GM12878 (cell line): Measurements from ENCODE around the gene SPN. TPM values are rescaled to one million over a fixed set of nuclear protein-coding genes. Genes with fewer than 3 reads are reported as not detected.

Experiments used
- BACH1 ChIP-seq: fragments of 450-650 bp; IDR thresholded peaks from 2 replicates; pipeline ENCODE4 v1.6.1; 2017; ENCODE audit warnings: mild to moderate bottlenecking, borderline replicate concordance
- DPF2 ChIP-seq: fragments of 450-650 bp; IDR thresholded peaks from 2 replicates; pipeline ENCODE4 v1.6.1; 2017; ENCODE audit warnings: mild to moderate bottlenecking
- EED ChIP-seq: sonication (generic); IDR thresholded peaks from 2 replicates; pipeline ENCODE4 v1.6.1; 2016; ENCODE audit warnings: antibody characterized with exemption, low read depth
- GATAD2B ChIP-seq: fragments of 450-650 bp; conservative IDR thresholded peaks from 2 replicates; pipeline ENCODE4 v1.6.1; 2017; ENCODE audit warnings: low read depth, mild to moderate bottlenecking, moderate library complexity
- IKZF1 ChIP-seq: fragments of 450-650 bp; conservative IDR thresholded peaks from 2 replicates; pipeline ENCODE4 v1.6.1; 2017; ENCODE audit warnings: antibody characterized with exemption, mild to moderate bottlenecking
- IKZF2 ChIP-seq, 2 experiments: fragments of 450-650 bp; IDR thresholded peaks; 2 replicates each; pipeline ENCODE4 v1.6.1; 2017; ENCODE audit warnings: mild to moderate bottlenecking in 2 of 2, moderate library complexity in 2 of 2
- KDM1A ChIP-seq: fragments of 200-600 bp; sonication (generic); IDR thresholded peaks from 2 replicates; pipeline ENCODE4 v1.6.1; 2016; ENCODE audit warnings: borderline replicate concordance
- KLF5 ChIP-seq: fragments of 450-650 bp; IDR thresholded peaks from 2 replicates; pipeline ENCODE4 v1.6.1; 2014; ENCODE audit warnings: mild to moderate bottlenecking; ENCODE audit not compliant: partially characterized antibody
- POU2F2 ChIP-seq: IDR thresholded peaks from 3 replicates; pipeline ENCODE4 v1.6.1; 2011; ENCODE audit warnings: low read depth, mild to moderate bottlenecking, low read length, borderline replicate concordance
- RAD21 ChIP-seq: IDR thresholded peaks from 2 replicates; pipeline ENCODE4 v1.6.1; 2011; ENCODE audit warnings: mild to moderate bottlenecking, low read depth, low read length, moderate library complexity; ENCODE audit not compliant: insufficient read depth
- TAF1 ChIP-seq: IDR thresholded peaks from 2 replicates; pipeline ENCODE4 v1.6.1; 2011; ENCODE audit warnings: mild to moderate bottlenecking, low read depth, low read length, borderline replicate concordance
- TCF3 ChIP-seq: IDR thresholded peaks from 2 replicates; pipeline ENCODE4 v1.6.1; 2012; ENCODE audit warnings: low read depth, mild to moderate bottlenecking, low read length, borderline replicate concordance; ENCODE audit not compliant: insufficient read depth
- polyA plus RNA-seq, 11 experiments: library from polyadenylated mRNA; depleted of rRNA in 4 of 11; unstranded in 6 of 11; stranded (reverse) in 5 of 11; fragments of >200 nt; fragmentation: Nextera tagmentation in 4 of 11; fragmentation: Illumina TruSeq in 1 of 11; extraction: Ambion mirVana in 4 of 11; extraction: Trizol in 1 of 11; gene quantifications; 1 replicate in 1 of 11; 2 replicates in 10 of 11; pipeline versions ENCODE4 v1.2.1 to v1.2.3, GENCODE V29; 2011 to 2016; ENCODE audit warnings: inconsistent platforms in 2 of 11, missing spikeins in 2 of 11, low read depth in 1 of 11
- total RNA-seq, 4 experiments: library from RNA; depleted of rRNA in 3 of 4; stranded (reverse); fragments of >200 nt in 3 of 4; fragmentation: Illumina TruSeq in 1 of 4; extraction: Trizol in 1 of 4; gene quantifications; 2 replicates each; pipeline versions ENCODE4 v1.2.1 to v1.2.3, GENCODE V29; 2013 to 2021
- TF ChIP-seq, protein P1 (sequence below): fragments of 450-650 bp; IDR thresholded peaks from 2 replicates; pipeline ENCODE4 v1.6.1; 2016; ENCODE audit warnings: mild to moderate bottlenecking, moderate library complexity, borderline replicate concordance
- TF ChIP-seq, protein P2 (sequence below): fragments of 150-350 bp; IDR thresholded peaks from 2 replicates; pipeline ENCODE4 v1.6.1; 2016; ENCODE audit warnings: low read depth, low read length
- TF ChIP-seq, protein P3 (sequence below): fragments of 150-350 bp; IDR thresholded peaks from 2 replicates; pipeline ENCODE4 v1.6.1; 2014; ENCODE audit warnings: mild to moderate bottlenecking, low read depth, low read length
- TF ChIP-seq, protein P4 (sequence below): fragments of 450-650 bp; IDR thresholded peaks from 2 replicates; pipeline ENCODE4 v1.6.1; 2017; ENCODE audit warnings: mild to moderate bottlenecking, moderate library complexity

The SPN gene
- total and polyA plus RNA-seq, 10 of the 15 experiments (the other 5 are each of a cell fraction or from before 2014, with no cell fraction given) = 16.2 to 173 (median 92.7) TPM

DNA sequence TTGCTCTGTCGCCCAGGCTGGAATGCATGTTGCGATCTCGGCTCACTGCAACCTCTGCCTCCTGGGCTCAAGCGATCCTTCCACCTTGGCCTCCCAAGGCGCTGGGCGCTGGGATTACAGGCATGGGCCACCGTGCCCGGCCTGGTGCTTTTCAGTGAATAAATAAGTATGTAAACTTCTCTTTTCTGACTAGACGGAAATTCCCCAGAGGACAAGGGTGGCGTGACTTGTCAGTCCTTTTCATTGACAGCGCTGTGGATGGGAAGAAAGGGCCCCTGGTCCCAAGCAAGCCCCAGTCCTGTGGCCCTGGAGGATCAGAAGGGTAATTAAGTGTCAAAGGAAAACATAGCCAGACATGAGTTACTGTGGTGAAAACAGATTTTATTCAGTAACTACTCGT, 9.6 kb upstream of the SPN start (continued):
- TF ChIP-seq, protein P1, sequence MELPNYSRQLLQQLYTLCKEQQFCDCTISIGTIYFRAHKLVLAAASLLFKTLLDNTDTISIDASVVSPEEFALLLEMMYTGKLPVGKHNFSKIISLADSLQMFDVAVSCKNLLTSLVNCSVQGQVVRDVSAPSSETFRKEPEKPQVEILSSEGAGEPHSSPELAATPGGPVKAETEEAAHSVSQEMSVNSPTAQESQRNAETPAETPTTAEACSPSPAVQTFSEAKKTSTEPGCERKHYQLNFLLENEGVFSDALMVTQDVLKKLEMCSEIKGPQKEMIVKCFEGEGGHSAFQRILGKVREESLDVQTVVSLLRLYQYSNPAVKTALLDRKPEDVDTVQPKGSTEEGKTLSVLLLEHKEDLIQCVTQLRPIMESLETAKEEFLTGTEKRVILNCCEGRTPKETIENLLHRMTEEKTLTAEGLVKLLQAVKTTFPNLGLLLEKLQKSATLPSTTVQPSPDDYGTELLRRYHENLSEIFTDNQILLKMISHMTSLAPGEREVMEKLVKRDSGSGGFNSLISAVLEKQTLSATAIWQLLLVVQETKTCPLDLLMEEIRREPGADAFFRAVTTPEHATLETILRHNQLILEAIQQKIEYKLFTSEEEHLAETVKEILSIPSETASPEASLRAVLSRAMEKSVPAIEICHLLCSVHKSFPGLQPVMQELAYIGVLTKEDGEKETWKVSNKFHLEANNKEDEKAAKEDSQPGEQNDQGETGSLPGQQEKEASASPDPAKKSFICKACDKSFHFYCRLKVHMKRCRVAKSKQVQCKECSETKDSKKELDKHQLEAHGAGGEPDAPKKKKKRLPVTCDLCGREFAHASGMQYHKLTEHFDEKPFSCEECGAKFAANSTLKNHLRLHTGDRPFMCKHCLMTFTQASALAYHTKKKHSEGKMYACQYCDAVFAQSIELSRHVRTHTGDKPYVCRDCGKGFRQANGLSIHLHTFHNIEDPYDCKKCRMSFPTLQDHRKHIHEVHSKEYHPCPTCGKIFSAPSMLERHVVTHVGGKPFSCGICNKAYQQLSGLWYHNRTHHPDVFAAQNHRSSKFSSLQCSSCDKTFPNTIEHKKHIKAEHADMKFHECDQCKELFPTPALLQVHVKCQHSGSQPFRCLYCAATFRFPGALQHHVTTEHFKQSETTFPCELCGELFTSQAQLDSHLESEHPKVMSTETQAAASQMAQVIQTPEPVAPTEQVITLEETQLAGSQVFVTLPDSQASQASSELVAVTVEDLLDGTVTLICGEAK = 0 out of 2 replicates have a peak, but pooled peaks have one; percentile 8
- TF ChIP-seq RAD21 = no peak
- peak; percentile 57 for TF ChIP-seq EED
- TF ChIP-seq, protein P2, sequence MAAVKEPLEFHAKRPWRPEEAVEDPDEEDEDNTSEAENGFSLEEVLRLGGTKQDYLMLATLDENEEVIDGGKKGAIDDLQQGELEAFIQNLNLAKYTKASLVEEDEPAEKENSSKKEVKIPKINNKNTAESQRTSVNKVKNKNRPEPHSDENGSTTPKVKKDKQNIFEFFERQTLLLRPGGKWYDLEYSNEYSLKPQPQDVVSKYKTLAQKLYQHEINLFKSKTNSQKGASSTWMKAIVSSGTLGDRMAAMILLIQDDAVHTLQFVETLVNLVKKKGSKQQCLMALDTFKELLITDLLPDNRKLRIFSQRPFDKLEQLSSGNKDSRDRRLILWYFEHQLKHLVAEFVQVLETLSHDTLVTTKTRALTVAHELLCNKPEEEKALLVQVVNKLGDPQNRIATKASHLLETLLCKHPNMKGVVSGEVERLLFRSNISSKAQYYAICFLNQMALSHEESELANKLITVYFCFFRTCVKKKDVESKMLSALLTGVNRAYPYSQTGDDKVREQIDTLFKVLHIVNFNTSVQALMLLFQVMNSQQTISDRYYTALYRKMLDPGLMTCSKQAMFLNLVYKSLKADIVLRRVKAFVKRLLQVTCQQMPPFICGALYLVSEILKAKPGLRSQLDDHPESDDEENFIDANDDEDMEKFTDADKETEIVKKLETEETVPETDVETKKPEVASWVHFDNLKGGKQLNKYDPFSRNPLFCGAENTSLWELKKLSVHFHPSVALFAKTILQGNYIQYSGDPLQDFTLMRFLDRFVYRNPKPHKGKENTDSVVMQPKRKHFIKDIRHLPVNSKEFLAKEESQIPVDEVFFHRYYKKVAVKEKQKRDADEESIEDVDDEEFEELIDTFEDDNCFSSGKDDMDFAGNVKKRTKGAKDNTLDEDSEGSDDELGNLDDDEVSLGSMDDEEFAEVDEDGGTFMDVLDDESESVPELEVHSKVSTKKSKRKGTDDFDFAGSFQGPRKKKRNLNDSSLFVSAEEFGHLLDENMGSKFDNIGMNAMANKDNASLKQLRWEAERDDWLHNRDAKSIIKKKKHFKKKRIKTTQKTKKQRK = no peak
- TF ChIP-seq, protein P3, sequence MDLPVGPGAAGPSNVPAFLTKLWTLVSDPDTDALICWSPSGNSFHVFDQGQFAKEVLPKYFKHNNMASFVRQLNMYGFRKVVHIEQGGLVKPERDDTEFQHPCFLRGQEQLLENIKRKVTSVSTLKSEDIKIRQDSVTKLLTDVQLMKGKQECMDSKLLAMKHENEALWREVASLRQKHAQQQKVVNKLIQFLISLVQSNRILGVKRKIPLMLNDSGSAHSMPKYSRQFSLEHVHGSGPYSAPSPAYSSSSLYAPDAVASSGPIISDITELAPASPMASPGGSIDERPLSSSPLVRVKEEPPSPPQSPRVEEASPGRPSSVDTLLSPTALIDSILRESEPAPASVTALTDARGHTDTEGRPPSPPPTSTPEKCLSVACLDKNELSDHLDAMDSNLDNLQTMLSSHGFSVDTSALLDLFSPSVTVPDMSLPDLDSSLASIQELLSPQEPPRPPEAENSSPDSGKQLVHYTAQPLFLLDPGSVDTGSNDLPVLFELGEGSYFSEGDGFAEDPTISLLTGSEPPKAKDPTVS = no peak
- TF ChIP-seq TCF3 = no peak
- peak; percentile 68 for TF ChIP-seq DPF2
- TF ChIP-seq, protein P4, sequence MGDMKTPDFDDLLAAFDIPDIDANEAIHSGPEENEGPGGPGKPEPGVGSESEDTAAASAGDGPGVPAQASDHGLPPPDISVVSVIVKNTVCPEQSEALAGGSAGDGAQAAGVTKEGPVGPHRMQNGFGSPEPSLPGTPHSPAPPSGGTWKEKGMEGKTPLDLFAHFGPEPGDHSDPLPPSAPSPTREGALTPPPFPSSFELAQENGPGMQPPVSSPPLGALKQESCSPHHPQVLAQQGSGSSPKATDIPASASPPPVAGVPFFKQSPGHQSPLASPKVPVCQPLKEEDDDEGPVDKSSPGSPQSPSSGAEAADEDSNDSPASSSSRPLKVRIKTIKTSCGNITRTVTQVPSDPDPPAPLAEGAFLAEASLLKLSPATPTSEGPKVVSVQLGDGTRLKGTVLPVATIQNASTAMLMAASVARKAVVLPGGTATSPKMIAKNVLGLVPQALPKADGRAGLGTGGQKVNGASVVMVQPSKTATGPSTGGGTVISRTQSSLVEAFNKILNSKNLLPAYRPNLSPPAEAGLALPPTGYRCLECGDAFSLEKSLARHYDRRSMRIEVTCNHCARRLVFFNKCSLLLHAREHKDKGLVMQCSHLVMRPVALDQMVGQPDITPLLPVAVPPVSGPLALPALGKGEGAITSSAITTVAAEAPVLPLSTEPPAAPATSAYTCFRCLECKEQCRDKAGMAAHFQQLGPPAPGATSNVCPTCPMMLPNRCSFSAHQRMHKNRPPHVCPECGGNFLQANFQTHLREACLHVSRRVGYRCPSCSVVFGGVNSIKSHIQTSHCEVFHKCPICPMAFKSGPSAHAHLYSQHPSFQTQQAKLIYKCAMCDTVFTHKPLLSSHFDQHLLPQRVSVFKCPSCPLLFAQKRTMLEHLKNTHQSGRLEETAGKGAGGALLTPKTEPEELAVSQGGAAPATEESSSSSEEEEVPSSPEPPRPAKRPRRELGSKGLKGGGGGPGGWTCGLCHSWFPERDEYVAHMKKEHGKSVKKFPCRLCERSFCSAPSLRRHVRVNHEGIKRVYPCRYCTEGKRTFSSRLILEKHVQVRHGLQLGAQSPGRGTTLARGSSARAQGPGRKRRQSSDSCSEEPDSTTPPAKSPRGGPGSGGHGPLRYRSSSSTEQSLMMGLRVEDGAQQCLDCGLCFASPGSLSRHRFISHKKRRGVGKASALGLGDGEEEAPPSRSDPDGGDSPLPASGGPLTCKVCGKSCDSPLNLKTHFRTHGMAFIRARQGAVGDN = peak; percentile 76
- TF ChIP-seq KDM1A = no peak
- no peak for TF ChIP-seq TAF1
- TF ChIP-seq IKZF2 (IDR thresholded peaks at IDR 0.05) = peak; percentile 79 to 83
- TF ChIP-seq GATAD2B = peak; percentile 74; the same call in 1 of the 2 replicates
- peak; percentile 84 for TF ChIP-seq IKZF1
- TF ChIP-seq POU2F2 = no peak
- no peak for TF ChIP-seq BACH1
- TF ChIP-seq KLF5 = no peak
